GM19238 (cell line): ENCODE data around the gene EXOC4.
"Not testable (repeated sequence)": the region's sequence is repeated elsewhere in the genome, so short reads cannot be mapped to it uniquely, and the experiment has no call there.

Source experiments
- DNase-seq: peaks from one replicate; pipeline ENCODE4 v3.0.0; 2011; ENCODE audit warnings: low spot score; ENCODE audit not compliant: insufficient read length

Gene EXOC4

DNA sequence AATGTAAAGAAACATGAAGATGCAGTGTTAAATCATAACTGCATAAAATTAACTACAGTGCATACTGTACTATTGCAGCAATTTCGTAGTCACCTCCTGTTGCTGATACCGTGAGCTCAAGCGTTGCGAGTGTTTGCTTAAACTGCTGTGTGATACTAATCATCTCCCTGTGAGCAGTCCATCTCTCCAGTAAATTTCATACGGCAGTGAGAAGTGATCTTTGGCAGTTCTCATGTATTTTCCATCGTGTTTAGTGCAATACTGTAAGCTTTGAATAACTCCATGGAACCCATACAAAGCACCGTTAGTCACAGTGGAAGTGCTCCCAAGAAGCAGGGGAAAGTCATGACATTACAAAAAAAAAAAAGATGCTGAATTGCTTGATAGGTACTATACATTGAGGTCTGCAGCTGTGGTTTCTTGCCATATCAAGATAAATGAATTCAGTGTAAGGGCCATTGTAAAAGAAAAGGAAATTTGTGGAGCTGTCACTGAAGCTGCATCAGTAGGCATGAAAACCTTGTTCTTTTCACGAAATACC is 360.4 kb downstream of the EXOC4 start:
- no peak for DNase-seq

DNA sequence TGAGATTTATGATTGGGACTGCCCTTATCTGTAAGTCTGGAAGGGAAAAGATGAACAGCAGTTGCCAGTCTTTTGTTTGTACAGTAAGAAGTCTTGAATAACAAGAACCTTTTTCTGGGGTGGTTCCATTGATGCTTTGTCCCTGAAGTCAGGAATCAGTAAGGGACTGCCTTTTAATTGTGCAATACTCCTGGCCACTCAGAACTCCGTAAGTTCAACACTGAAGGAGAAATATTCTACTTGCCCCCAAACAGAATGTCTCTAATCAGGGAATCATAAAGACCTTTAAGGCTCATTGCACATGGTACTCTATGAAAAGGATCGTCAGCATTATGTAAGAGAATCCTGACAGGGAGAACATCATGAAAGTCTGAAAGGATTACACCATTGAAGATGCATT is 361.4 kb downstream of the EXOC4 start:
- no peak for DNase-seq

DNA sequence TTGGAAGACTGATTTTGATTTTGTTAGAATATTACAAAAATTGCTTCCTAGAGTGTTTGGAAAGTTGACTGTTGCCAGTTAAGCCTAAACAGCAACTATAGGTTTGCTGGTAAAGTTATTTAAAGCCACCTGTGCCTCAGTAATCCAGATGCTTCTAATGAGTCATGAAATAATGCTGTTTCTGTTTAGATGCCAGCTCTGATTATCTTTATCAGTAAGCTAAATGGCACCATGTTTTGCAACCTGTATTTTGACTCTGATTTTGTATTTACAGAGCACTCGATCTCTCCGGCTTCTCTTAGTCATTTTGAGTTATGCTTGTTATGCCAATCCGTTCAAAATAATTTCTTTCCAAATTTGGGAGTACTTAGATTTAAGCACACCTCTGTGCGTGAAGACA is 366.1 kb downstream of the EXOC4 start:
- DNase-seq, result no peak

DNA sequence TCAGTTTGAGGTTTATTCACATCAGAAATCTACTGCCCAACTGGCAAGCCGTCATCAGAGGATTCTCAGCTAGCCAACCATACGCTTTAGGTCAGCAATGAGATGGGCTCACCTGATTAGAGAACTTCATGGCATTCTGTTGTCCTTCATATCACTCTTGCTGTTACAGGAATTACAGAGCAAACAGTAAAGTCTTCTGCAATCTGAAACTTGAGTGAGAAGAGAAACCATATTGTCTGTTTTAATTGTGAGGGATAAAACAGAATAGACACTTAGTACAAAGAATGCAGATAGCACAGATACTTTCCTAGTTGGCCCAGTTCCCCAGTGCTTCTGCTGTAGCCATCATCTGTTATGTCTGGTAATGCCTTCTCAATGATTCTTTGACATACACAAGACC is 366.6 kb downstream of the EXOC4 start:
- DNase-seq, result no peak

DNA sequence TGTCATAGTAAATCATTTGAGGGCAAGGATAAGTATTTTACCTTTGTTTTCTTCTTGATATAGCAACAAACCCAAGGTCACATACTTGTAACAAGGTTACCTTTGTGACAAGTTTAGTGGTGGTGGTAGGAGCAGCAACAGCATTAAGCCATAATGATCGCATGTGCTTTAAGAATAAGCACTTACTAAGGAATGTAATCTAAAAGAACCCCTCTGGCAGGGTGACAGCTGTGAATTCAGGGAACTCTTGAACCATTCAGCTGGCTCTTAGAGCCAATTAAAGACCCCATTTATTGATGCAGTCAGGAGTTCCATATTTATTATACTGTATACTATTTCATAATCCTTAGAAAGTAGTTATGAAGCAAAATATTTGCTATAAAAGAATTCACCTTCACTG is 370.8 kb downstream of the EXOC4 start:
- DNase-seq, result no peak

DNA sequence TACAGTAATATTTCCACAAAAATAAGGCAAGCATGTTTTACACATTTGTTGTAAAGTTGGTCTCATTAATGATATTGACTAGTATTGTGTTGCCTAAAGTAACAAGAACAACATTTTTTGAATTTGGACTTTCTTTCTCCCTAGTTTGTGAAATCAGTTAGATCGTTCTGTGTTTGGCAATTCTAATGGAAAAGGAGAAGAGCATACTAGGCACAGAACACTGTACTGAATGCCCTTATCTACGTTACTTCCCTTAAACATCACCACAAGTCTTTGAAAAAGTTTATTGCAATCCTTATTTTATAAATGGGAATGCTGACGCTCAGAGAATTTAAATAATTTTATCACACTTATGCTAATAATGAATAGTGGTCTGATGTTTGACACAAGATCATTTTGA is 372.2 kb downstream of the EXOC4 start:
- DNase-seq, result no peak

DNA sequence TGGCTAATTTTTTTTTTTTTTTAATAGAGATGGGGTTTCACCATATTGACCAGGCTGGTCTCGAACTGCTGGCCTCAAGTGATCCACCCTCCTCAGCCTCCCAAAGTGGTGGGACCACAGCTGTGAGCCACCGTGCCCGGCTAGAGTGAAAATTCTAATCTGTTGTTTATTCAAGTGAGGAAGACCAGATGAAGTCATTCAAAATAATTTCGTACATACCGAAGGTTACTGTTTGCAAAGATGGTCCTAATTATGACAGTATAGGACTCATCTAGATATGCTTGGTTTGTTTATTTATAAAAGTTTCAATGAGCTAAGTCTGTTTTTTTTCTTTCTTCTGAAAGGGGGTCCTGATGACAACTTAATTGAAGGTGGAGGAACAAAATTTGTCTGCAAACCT is 376.8 kb downstream of the EXOC4 start:
- DNase-seq, result no peak

DNA sequence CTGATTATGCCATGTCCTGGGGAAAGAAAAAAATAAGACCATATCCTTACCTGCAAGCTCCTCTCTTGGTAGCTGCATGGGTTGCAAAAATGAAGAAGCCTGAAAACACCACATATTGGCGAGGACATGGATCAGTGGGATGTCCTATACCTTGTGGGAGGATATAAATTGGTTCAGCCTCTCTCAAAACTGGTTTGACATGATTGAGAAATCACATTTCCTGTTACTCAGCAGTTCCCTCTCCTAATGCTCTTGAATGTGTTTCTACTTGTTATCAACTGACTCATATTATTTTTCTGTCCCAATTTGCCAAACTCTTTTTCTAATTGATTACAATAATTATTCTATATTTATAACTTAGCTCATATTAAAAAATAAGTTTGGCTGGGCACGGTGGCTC is 380.2 kb downstream of the EXOC4 start:
- DNase-seq, result no peak

GRCh38 chr7:133635541-133635940 is 382.7 kb downstream of the EXOC4 start:
- DNase-seq, result no peak

DNA sequence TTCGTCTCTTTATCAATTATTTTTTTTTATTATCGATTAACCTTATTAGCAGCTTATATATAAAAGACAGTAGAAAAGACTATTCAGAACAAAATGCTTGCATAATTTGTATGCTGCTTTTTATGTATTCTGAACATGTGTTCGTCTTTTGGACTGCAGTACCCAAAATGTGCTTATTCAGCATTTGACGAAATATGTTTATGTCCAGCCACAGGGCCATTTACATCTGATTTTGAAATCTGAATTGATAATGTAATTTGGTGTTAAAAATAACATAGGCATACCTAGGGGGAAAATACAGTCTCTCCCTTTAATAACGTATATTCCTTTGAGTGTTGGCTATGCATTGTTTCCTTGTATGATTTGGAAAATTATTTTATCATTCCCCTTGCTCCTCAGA is 386.0 kb downstream of the EXOC4 start:
- no peak for DNase-seq

DNA sequence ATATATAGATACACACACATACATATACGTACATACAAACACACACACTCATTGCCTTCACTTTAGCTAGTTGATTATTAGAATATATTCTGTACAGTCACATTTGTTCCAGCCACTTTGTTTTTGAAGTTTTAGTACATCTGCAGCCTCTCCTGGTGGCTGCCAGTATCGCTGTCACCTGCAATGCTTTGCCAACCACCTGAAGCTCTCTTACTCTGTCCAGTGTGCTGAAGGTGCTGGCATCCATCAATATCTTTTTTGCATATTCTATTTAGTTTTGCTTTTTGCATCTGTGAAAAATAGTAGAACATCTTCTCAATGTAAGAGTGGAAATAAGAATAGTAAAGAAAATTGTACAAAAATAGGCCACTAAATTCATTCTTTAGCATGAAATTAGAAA is 388.6 kb downstream of the EXOC4 start:
- DNase-seq, result no peak

DNA sequence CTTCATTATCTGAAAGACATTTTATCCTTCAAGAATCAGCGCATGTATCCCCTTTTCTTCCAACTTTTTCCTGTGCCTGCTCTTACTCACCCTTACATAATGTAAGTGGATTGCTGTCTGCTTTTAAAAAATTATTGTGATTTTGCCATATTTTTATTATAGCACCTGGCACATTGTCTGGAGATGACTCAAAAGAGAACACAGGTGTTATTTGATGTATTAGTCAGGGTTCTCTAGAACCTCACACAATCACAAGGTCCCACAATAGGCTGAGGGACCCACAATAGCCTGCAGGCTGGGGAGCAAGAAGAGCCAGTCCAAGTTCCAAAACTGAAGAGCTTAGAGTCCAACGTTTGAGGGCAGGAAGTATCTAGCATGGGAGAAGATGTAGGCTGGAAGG is 390.0 kb downstream of the EXOC4 start:
- no peak for DNase-seq

GRCh38 chr7:133643652-133644051 is 390.8 kb downstream of the EXOC4 start:
- DNase-seq, result not testable (repeated sequence)

- DNase-seq, result no peak
These were observed 393.1 kb downstream of the EXOC4 start for GRCh38 chr7:133645884-133646391.

DNA sequence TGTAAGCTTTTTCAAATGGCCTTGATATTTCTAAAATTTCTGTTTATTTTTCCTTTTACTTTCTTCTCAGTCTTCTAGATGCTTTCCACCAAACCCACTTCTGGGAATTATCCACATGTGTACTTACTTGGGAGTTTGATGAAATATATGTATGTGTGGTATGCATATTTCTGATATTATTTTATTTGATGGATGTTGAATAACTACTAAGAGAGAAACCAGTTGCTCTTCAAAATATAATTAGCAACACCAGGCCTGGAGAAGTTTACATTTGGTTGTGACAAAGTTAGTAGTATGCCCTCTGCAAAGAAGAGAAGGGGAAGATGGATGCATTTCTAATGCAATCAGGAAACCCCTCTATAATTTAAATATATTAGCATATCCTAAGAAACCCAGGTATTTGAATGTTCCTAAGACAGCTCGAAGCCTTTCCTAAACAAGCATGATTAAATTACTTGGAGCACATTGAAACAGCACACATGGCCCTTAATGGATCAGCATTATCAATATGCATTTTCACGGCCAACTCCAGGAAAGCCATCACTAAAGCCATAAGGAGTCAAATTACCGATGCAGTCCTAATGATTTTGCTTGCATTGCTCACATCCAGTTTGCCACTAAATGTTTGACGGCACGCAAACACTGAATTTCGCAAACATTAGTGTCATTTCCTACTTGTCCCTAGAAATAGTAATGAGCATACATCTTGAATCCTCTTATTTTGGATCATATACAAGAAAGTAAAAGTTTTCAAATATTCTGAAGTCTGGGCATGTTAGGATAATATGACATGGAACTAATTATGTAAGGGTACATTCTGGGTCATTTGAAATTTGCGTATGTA is 393.8 kb downstream of the EXOC4 start:
- no peak for DNase-seq

GRCh38 chr7:133649593-133649992 is 396.7 kb downstream of the EXOC4 start:
- DNase-seq, result no peak

DNA sequence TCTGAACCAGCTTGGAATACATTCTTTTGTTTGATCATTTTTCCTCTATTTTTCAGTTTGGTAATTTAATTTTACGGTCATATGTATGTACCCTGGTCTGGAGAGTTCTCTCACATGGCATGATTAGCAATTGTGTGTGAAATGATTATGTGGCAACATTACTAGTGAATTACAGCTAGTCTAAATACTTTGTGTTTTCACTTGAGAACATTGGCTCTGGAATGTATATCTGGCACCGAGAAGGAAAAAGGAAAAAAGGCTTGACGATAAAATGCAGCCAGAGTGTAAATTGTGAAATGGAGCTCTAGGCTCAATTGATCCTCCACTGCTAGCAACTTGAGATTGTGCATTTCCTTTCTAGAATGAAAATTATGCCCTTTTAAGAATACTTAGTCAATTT is 397.2 kb downstream of the EXOC4 start:
- DNase-seq, result no peak

DNA sequence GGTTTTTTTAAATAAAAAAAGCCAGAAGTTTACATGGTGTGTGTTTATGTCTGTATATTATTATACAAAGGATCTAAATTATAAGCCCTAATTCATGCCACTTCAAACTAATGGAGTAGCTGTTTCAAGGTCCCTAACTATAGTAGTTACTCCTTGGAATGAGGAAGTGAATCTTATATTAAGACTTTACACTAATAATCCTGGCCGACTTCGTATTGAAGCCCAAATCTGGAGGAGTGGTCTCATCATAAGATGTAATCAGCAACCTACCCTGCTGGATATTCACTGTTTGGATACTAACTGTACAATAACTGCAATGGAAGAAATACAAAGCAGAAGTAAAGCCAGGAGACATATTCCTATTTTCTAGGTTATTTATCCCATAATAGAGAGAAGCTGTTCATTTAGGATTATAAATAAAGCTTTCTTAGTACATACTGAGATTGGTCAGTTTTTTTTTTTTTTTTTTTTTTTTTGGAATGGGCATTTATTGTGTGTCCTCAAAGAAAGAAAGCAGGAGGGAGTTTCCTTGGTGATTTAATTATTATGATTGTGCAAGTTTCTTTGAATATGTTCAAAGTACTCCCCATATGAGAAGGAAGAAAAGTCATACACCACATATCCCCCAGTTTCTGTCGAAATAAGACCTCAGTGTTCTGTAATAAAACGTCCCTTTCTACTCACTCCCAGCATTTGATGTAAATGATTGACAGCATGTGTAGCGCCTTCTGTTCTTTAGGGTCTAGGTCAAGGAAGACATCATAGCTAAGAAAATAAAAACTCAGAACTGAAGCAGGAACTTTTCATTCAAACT is 397.8 kb downstream of the EXOC4 start:
- no peak for DNase-seq

DNA sequence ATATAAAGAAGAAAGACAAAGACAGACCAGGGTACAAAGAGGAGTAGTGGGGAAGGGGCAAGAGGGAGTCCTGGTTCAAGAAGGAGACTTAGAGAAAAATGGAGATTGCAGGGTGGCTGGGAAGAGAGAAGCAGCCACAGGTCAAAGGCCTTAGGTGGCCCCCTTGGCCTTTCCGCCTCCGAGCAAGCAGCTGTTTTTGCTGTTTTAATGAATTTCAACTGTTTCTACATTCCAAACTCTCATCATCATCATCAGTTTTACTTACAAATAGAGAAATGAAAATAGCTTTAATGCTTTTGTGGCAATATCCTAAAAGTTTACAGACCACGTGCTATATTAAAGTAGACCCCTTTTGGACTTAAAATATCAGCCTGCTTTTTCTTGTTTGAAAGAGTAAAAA is 399.7 kb downstream of the EXOC4 start:
- no peak for DNase-seq

DNA sequence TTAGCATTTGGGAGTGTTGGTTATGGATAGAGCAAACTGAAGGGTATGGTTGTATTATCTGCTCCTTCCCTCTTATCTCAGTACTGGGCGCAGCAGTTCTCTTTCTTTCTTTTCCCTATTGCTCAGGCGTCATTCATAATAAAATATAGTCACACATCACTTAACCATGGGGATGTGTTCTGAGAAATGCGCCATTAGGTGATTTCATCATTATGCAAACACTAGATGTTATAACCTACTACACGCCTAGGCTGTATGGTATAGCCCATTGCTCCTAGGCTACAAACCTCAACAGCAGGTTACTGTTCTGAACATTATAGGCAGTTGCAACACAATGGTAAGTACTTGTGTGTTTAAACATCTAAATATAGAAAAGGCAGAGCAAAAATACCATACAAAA is 401.7 kb downstream of the EXOC4 start:
- DNase-seq, result no peak

DNA sequence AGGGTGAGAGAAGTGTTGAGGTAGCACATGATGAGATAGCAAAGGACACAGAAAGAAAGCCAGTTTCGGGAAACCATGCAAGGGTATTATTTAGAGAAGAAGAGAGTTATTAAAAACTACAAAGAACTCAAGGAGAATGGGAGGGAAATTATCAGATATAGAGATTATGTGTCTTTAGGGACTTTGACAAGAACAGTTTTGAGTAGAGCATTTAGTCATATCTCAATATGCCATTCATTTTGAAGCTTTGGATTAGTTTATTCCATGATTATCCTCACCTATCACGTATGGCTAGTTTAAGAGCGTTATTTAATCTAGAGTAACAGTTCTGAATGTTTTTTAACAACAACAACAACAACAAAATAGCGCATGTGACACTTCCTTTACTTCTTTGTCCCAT is 409.4 kb downstream of the EXOC4 start:
- DNase-seq, result no peak

DNA sequence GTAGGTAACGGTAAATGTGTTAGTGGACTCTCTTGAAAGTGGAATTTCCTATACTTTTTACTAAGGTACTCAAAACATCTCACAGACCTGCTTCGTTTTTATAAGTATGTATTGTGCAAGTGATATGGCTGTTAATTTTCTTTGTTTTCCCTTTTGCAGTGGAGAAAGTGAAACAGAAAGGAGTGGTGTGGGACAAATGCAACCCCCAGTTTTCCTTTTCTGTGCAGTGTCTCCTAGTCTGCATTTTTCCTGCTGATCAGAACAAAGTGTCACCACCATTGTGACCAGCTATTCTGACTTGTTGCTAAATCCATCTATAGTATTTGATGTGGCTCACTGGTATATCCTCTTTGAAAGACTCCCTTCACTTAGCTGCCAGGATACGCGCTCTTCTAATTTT is 410.0 kb downstream of the EXOC4 start:
- no peak for DNase-seq
